GM18526 (cell line): ENCODE results near the gene STX17.

Experiments used
- POLR2A ChIP-seq: IDR thresholded peaks from 3 replicates; pipeline ENCODE4 v1.6.1; 2011; ENCODE audit not compliant: insufficient read length; ENCODE audit errors: extremely low read depth

STX17 gene

DNA sequence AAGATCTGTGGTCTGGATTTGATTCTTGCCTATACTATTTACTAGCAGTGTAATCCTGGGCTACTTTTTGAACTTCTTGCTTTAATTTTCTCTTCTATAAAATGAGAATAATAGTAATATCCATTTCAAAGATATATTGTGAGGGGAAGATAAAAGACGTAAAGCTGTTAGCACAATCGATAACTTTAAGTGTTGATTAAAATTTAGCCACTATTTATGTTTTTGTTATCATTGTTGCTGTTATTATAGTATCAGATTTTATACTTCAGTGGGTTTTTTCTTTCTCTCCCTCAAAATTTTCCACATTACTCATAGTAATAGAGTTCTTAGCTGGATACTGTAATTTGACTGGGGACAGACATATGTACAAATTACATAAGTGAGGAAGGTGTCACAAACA, 42.0 kb downstream of the STX17 start:
- TF ChIP-seq POLR2A: no peak

GRCh38 chr9:99948896-99949295, 42.4 kb downstream of the STX17 start:
- no peak for TF ChIP-seq POLR2A

- TF ChIP-seq POLR2A: no peak
These were observed 47.5 kb downstream of the STX17 start for GRCh38 chr9:99953861-99954507.

DNA sequence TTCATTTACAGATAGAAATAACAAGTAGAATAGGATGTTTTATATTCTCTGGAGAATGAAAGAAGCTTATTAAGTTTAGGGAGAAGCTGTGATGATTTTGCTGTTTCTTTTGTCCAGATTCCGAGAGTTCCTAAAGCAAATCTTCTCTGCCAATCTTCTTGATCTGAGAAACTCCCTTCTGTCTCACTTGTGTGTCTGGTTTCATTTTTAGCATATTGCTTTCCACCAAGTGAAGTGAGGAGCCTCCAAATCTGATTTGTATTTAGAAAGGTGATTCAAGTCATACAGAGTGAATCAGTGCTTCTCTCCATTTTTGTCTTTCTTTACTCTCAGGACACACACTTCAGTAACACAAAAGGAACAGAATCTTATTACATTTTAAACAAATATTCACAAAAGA, 48.4 kb downstream of the STX17 start:
- TF ChIP-seq POLR2A: no peak

DNA sequence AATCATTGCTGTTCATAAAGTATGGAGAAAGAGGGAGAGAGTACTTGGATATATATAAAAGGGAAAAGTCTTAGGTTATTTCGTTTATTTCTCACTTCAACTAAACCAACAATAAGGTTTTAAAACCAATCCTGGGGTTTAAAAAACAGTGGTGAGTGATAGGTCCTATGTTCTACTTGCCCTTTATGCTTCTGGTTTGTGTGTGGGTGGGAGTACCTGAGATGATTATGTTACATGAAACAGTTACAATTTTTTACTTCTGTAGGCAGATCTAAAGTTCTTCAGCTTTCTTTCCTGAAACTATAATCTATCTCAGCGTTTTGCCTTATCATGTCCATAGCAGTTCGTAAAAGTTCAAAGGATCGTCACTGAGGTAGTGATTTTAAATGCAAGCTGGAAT, 49.2 kb downstream of the STX17 start:
- no peak for TF ChIP-seq POLR2A

- TF ChIP-seq POLR2A: no peak
These were observed 56.3 kb downstream of the STX17 start for GRCh38 chr9:99962680-99963261.

GRCh38 chr9:99964336-99964735, 57.9 kb downstream of the STX17 start:
- TF ChIP-seq POLR2A: no peak

GRCh38 chr9:99966001-99966400, 59.5 kb downstream of the STX17 start:
- no peak for TF ChIP-seq POLR2A

DNA sequence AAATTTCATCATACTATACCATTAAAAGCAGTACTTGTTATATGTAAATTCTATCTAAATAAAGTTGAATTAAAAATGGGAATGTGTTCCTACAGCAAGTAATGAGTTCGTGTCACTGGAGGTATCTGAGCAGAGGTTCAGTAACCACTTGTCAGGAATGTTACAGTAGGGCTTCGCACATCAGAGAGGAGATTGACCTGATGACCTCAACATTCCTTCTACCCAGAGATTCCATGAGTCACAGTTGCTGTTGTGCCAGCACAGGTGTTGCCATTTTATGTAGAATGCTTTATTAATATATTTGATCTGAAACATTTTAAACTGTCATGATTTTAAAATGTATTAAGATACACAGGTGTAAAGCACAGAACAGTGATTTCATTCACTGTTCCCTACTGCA, 60.3 kb downstream of the STX17 start:
- TF ChIP-seq POLR2A: no peak

DNA sequence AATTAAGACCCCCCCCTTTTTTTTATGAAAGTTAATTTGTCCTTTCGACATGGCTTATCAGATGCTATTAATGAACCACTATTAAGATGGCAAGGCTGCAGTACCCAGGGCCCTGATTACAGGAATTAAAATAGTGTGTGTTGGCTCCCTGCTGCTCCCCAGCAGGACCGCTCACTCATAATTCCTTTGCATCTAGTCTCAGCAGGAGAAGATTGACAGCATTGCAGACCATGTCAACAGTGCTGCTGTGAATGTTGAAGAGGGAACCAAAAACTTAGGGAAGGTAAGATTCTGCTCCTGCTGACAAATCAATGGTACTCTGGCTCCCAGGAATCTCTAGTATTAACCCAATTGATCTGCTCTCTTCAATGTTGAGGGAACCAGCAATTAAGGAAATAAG, 61.0 kb downstream of the STX17 start:
- no peak for TF ChIP-seq POLR2A

- no peak for TF ChIP-seq POLR2A
These were observed 64.0 kb downstream of the STX17 start for GRCh38 chr9:99970481-99970880.

DNA sequence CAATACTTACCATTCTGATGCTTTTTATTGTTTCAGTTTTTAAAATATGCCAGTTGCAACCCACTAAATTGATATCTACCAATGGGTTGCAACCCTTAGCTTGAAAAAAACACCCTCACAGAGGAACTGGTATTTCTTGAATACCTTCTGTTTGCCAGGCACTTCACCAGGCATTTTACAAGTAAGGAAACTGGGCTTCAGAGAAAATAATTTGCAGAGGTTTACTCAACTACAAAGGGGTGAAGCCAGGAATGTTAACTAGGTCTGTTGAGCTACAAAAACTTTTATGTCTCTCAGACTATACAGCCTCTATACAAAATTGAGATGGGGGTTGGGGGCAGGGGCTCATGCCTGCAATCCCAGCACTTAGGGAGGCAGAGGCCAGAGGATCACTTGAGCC, 65.0 kb downstream of the STX17 start:
- TF ChIP-seq POLR2A: no peak

- TF ChIP-seq POLR2A: no peak
These were observed 67.0 kb downstream of the STX17 start for GRCh38 chr9:99973455-99973854.

DNA sequence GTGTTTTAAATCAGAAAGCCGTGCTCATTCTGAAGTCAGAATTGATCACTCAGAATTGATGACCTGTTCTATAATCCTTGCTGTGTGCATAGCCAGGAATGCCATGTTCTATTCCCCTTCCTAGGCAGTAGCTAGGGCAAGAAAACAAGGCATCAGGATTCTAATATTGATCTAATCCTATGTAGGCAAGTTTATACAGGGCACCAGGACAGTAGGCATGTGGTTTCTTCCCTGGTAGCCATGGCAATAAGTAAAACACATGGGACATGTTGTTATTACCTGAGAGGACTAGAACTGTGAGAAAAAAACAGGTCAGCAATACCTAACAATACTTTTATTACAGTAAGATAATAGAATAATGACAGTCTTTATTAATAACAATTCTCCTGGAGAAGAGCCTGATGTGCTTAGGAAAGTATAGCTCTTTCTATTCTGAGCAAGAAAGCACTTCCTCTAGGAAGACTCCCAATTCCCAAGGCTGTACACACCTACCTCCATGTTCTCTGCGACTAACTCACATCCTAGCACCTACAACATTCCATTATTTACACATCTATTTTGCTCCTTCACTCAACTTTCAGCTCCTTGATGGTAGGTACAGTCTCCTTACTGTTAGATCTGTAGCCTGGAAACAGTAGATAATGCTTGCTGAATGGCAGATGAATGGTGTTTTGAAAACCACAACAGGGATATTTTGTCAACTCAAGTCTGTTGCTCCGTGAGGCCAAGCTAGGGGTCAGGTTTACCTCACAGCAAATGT, 70.8 kb downstream of the STX17 start:
- no peak for TF ChIP-seq POLR2A

GRCh38 chr9:99978221-99978620, 71.8 kb downstream of the STX17 start:
- no peak for TF ChIP-seq POLR2A

DNA sequence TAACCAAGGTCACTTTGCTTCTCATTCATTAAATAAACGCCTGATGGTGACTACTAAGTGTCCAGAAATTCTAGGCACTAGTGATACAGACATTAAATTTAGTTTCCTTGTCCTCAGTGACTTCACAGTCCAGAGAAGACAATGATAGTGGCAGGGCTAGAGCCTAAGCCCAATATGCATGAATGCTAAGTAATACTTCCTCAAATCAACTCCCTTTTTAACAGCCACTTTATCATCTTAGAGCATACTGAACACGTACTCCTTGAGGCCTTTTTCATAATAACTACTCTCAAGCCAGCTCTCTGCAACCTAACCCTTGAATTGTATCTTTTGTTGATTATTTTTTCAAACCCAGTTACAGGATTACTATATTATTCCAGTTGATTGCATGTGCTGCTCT, 74.1 kb downstream of the STX17 start:
- TF ChIP-seq POLR2A: no peak

- no peak for TF ChIP-seq POLR2A
These were observed 80.2 kb downstream of the STX17 start for GRCh38 chr9:99986642-99987041.

- no peak for TF ChIP-seq POLR2A
These were observed 91.8 kb downstream of the STX17 start for GRCh38 chr9:99998266-99998665.
